GM23338 (cell line): ENCODE results near the gene ELANE. TPM values are rescaled to one million over a fixed set of nuclear protein-coding genes. Genes with fewer than 3 reads are reported as not detected.
A peak's percentile ranks its signal among the peaks of the same experiment; 100 is the strongest.

Source experiments
- ATAC-seq: fragments of 200-7000 bp; cut with Tn5 transposase; 3 replicates; pipeline ENCODE4 v1.9.1; 2020
- DNase-seq: peaks from one replicate; pipeline ENCODE4 v3.0.0-alpha.2; 2015; ENCODE audit warnings: low spot score
- H2AFZ ChIP-seq: fragments of 200-600 bp; sonication (generic); 2 replicates; pipeline ENCODE4 v1.8.0; 2016; ENCODE audit warnings: antibody characterized with exemption, mild to moderate bottlenecking, moderate library complexity
- H3F3A ChIP-seq: fragments of 200-600 bp; sonication (generic); replicated peaks from 2 replicates; pipeline ENCODE4 v1.8.0; 2017; ENCODE audit warnings: antibody characterized with exemption, mixed run types, low read depth
- H3K27ac ChIP-seq: fragments of 200-600 bp; sonication (generic); 2 replicates; pipeline ENCODE4 v1.6.1; 2016; ENCODE audit warnings: low read depth
- H3K27me3 ChIP-seq: fragments of 200-600 bp; sonication (generic); 2 replicates; pipeline ENCODE4 v1.8.0; 2016; ENCODE audit warnings: mild to moderate bottlenecking, mixed run types, moderate library complexity; ENCODE audit not compliant: insufficient read depth
- H3K36me3 ChIP-seq: fragments of 200-600 bp; sonication (generic); 2 replicates; pipeline ENCODE4 v1.8.0; 2016; ENCODE audit warnings: mild to moderate bottlenecking; ENCODE audit not compliant: insufficient read depth
- H3K4me1 ChIP-seq: fragments of 200-600 bp; sonication (generic); 2 replicates; pipeline ENCODE4 v1.8.0; 2016; ENCODE audit warnings: mild to moderate bottlenecking, moderate library complexity; ENCODE audit not compliant: insufficient read depth
- H3K4me2 ChIP-seq: fragments of 200-600 bp; sonication (generic); 2 replicates; pipeline ENCODE4 v1.7.1; 2017; ENCODE audit warnings: mixed run types
- H3K4me3 ChIP-seq: fragments of 200-600 bp; sonication (generic); 2 replicates; pipeline ENCODE4 v1.6.1; 2016; ENCODE audit warnings: mixed run types
- H3K79me2 ChIP-seq: fragments of 200-600 bp; sonication (generic); replicated peaks from 2 replicates; pipeline ENCODE4 v1.8.0; 2017; ENCODE audit warnings: mild to moderate bottlenecking; ENCODE audit not compliant: insufficient read depth
- H3K9me2 ChIP-seq: fragments of 200-600 bp; sonication (generic); 2 replicates; pipeline ENCODE4 v1.8.0; 2017; ENCODE audit not compliant: insufficient read depth
- H4K20me1 ChIP-seq: fragments of 200-600 bp; sonication (generic); replicated peaks from 2 replicates; pipeline ENCODE4 v1.8.0; 2017; ENCODE audit warnings: mild to moderate bottlenecking; ENCODE audit not compliant: insufficient read depth
- H3K27ac Mint-ChIP-seq: 2 replicates; pipeline ENCODE4 v1.8.0; 2020; ENCODE audit warnings: inconsistent platforms, mild to moderate bottlenecking, moderate library complexity, mixed read lengths
- H3K27me3 Mint-ChIP-seq: 3 replicates; pipeline ENCODE4 v1.8.0; 2022; ENCODE audit warnings: low read depth, mild to moderate bottlenecking, moderate library complexity, mixed read lengths, inconsistent platforms; ENCODE audit not compliant: insufficient read depth, poor library complexity
- H3K36me3 Mint-ChIP-seq: 3 replicates; pipeline ENCODE4 v1.8.0; 2021; ENCODE audit warnings: low read depth, mild to moderate bottlenecking, inconsistent platforms, moderate library complexity, mixed read lengths
- H3K4me1 Mint-ChIP-seq: 3 replicates; pipeline ENCODE4 v1.8.0; 2020; ENCODE audit warnings: mild to moderate bottlenecking, inconsistent platforms, mixed read lengths
- H3K4me3 Mint-ChIP-seq: 3 replicates; pipeline ENCODE4 v1.8.0; 2021; ENCODE audit warnings: moderate library complexity, mild to moderate bottlenecking, inconsistent platforms, mixed read lengths
- H3K9me3 Mint-ChIP-seq: 3 replicates; pipeline ENCODE4 v1.8.0; 2020; ENCODE audit warnings: moderate library complexity, mild to moderate bottlenecking, inconsistent platforms, mixed read lengths
- CREB1 ChIP-seq: fragments of 250-450 bp; sonication (Bioruptor Pico); IDR thresholded peaks from 2 replicates; pipeline ENCODE4 v1.5.0; 2020; ENCODE audit warnings: low read depth, mild to moderate bottlenecking, moderate library complexity
- CTCF ChIP-seq, 2 experiments: fragments of 200-600 bp in 1 of 2; sonication (generic) in 1 of 2; conservative IDR thresholded peaks; 2 replicates each; pipeline versions ENCODE4 v1.5.1 to v1.6.1; 2016 to 2017; ENCODE audit warnings: antibody characterized with exemption in 2 of 2, low read depth in 2 of 2, mild to moderate bottlenecking in 2 of 2, moderate library complexity in 1 of 2
- EZH2 ChIP-seq: fragments of 200-600 bp; sonication (generic); IDR thresholded peaks from one replicate; pipeline ENCODE4 v1.8.0; 2017; ENCODE audit warnings: antibody characterized with exemption, mild to moderate bottlenecking, low read depth; ENCODE audit not compliant: unreplicated experiment
- POLR2AphosphoS5 ChIP-seq: IDR thresholded peaks from 2 replicates; pipeline ENCODE4 v1.6.1; 2016; ENCODE audit warnings: antibody characterized with exemption, low read depth
- ZNF114 ChIP-seq: fragments of 250-450 bp; sonication (Bioruptor Pico); IDR thresholded peaks from 2 replicates; pipeline ENCODE4 v1.5.0; 2020; ENCODE audit warnings: mild to moderate bottlenecking, moderate library complexity
- ZNF331 ChIP-seq: fragments of 250-450 bp; sonication (Bioruptor Pico); IDR thresholded peaks from 2 replicates; pipeline ENCODE4 v1.5.0; 2020; ENCODE audit warnings: low read depth, mild to moderate bottlenecking, moderate library complexity
- ZNF462 ChIP-seq: fragments of 250-450 bp; sonication (Bioruptor Pico); IDR thresholded peaks from 2 replicates; pipeline ENCODE4 v1.5.0; 2020; ENCODE audit warnings: mild to moderate bottlenecking, moderate library complexity
- polyA plus RNA-seq: library from polyadenylated mRNA; unstranded; fragments of >200 nt; fragmentation: Nextera tagmentation; extraction: Ambion mirVana; gene quantifications from 2 replicates; pipeline ENCODE4 v1.2.1, GENCODE V29; 2016
- total RNA-seq: library from RNA; depleted of rRNA; stranded (reverse); fragments of >200 nt; shearing (Covaris generic); gene quantifications from 2 replicates; pipeline ENCODE4 v1.2.3, GENCODE V29; 2014
- TF ChIP-seq, protein P1 (sequence below): IDR thresholded peaks from one replicate; pipeline ENCODE4 v1.6.1; 2018; ENCODE audit warnings: antibody characterized with exemption; ENCODE audit not compliant: unreplicated experiment

The ELANE gene
- total and polyA plus RNA-seq, 2 experiments from 2014 or later: not detected

GRCh38 chr19:807627-808422 is 44.3 kb upstream of the ELANE start:
- Histone ChIP-seq H3K4me1 (no peaks in the 10 kb centered on the region; the same call in 1 of the 2 replicates), H3K4me3 (no peak overlapping the region), H3F3A (peaks cover 78% of the 10 kb centered on the region), H2AFZ (no peak overlapping the region), H3K36me3 (peaks cover 50% of the 10 kb centered on the region), H3K9me2 (no peaks in the 10 kb centered on the region), H3K27ac (peak overlapping the region; percentile 70), H3K27me3 (no peaks in the 10 kb centered on the region), H4K20me1 (peaks cover 54% of the 10 kb centered on the region), H3K4me2 (no peak overlapping the region), H3K79me2 (peaks cover 53% of the 10 kb centered on the region)
- no peak for TF ChIP-seq EZH2
- no peak for TF ChIP-seq ZNF331 (CRISPR knock-in tag)
- TF ChIP-seq POLR2AphosphoS5: no peak
- TF ChIP-seq CREB1: no peak
- TF ChIP-seq ZNF114 (CRISPR knock-in tag): no peak
- Mint-ChIP-seq H3K27ac (peak overlapping the region; percentile 9; the same call in 1 of the 2 replicates), H3K9me3 (no peaks in the 10 kb centered on the region), H3K27me3 (peaks cover 37% of the 10 kb centered on the region), H3K4me1 (peaks cover 9% of the 10 kb centered on the region), H3K36me3 (peaks cover 76% of the 10 kb centered on the region), H3K4me3 (peak overlapping the region; percentile 9; the same call in 1 of the 3 replicates)
- DNase-seq (no peak), ATAC-seq (no peak)

DNA sequence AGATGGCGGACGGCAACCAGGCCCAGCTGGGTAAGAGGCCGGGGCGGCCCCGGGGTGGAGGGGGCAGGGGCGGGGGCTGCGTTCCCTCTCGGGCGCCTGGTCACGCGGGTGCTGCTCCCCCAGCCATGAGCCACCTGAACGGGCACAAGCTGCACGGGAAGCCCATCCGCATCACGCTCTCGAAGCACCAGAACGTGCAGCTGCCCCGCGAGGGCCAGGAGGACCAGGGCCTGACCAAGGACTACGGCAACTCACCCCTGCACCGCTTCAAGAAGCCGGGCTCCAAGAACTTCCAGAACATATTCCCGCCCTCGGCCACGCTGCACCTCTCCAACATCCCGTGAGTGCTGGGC is 43.7 kb upstream of the ELANE start:
- H2AFZ ChIP-seq: no peak overlapping the region
- ATAC-seq (no peak), DNase-seq (no peak)
- H3K4me3 Mint-ChIP-seq: no peak overlapping the region
- H3K9me2 ChIP-seq: no peaks in the 10 kb centered on the region
- no peaks in the 10 kb centered on the region for H3K27me3 ChIP-seq
- peaks cover 9% of the 10 kb centered on the region; the same call in 2 of the 3 replicates for H3K4me1 Mint-ChIP-seq
- no peak overlapping the region for H3K27ac ChIP-seq
- H3F3A ChIP-seq: peaks cover 72% of the 10 kb centered on the region
- H3K36me3 ChIP-seq: peaks cover 49% of the 10 kb centered on the region
- no peak overlapping the region for H3K27ac Mint-ChIP-seq
- H4K20me1 ChIP-seq: peaks cover 51% of the 10 kb centered on the region
- H3K4me3 ChIP-seq: no peak overlapping the region
- H3K36me3 Mint-ChIP-seq: peaks cover 70% of the 10 kb centered on the region
- H3K9me3 Mint-ChIP-seq: no peaks in the 10 kb centered on the region; the same call in 2 of the 3 replicates
- peaks cover 48% of the 10 kb centered on the region for H3K79me2 ChIP-seq
- H3K4me2 ChIP-seq: no peak overlapping the region
- H3K27me3 Mint-ChIP-seq: peaks cover 36% of the 10 kb centered on the region
- no peaks in the 10 kb centered on the region; the same call in 1 of the 2 replicates for H3K4me1 ChIP-seq
- no peak for TF ChIP-seq CTCF (conservative IDR thresholded peaks at IDR 0.05; ENCODE audit: low read depth in 2 of 2)
- no peak; the same call in 1 of the 2 replicates for TF ChIP-seq POLR2AphosphoS5
- no peak for TF ChIP-seq ZNF462 (CRISPR knock-in tag)
- no peak for TF ChIP-seq ZNF331 (CRISPR knock-in tag)
- TF ChIP-seq, protein P1, sequence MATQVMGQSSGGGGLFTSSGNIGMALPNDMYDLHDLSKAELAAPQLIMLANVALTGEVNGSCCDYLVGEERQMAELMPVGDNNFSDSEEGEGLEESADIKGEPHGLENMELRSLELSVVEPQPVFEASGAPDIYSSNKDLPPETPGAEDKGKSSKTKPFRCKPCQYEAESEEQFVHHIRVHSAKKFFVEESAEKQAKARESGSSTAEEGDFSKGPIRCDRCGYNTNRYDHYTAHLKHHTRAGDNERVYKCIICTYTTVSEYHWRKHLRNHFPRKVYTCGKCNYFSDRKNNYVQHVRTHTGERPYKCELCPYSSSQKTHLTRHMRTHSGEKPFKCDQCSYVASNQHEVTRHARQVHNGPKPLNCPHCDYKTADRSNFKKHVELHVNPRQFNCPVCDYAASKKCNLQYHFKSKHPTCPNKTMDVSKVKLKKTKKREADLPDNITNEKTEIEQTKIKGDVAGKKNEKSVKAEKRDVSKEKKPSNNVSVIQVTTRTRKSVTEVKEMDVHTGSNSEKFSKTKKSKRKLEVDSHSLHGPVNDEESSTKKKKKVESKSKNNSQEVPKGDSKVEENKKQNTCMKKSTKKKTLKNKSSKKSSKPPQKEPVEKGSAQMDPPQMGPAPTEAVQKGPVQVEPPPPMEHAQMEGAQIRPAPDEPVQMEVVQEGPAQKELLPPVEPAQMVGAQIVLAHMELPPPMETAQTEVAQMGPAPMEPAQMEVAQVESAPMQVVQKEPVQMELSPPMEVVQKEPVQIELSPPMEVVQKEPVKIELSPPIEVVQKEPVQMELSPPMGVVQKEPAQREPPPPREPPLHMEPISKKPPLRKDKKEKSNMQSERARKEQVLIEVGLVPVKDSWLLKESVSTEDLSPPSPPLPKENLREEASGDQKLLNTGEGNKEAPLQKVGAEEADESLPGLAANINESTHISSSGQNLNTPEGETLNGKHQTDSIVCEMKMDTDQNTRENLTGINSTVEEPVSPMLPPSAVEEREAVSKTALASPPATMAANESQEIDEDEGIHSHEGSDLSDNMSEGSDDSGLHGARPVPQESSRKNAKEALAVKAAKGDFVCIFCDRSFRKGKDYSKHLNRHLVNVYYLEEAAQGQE: no peak
- TF ChIP-seq EZH2: no peak
- TF ChIP-seq CREB1: no peak
